GM19395 (cell line): ENCODE measurements around the gene RWDD4.

Source experiments
- ATAC-seq: cut with Tn5 transposase; IDR thresholded peaks from one replicate; pipeline ENCODE4 v1.9.1; 2021; ENCODE audit warnings: mild to moderate bottlenecking, moderate library complexity; ENCODE audit not compliant: unreplicated experiment

Gene RWDD4

DNA sequence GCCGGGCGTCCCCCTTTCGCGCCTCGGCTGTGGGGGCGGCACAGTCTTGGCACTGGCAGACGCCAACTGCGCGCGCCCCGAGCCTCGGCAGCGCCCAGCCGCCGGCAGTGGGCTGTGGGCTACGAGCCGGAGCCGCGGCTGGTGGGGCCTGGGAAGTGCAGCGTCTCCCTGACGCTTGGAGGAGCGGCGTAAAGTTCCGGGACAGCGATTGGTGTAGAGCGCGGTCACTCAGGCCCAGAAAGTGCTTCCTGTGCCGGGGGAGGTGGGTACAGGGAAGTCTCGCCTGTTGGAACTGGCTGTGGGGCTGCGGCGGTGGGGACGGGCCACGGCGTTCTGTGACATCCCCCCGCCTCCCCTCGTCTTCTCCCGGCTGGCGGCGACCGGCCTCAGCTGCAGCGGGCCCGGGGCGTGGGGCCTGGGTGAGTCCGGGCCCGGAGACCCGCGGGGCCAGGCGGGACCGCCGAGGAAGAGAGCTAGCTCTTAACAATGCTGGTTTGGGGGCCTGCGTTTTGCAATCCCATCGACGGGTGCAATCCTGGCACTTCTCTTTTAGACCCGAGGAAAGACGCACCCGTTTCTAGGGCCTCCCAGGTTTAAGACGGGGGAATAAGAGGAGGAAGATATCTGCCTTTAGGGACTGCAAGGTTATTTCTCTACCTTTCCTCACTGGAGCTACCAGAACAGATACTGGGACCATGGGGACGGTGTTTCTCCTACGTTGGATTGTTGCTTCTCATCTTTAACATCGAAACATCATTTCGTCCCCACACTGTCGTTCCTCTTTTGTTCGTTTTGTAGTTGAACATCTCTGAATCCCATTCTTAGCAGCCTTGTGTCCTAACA is at the start of gene RWDD4, which contains the start of gene TRAPPC11:
Gene RWDD4, minus strand, starts transcription at position 157 of the 843 bp plus-strand sequence. CDS start 233 bp downstream, outside the sequence.
Gene TRAPPC11, plus strand, starts transcription at position 265 of the 843 bp plus-strand sequence. CDS start 4,575 bp downstream, outside the sequence.
- ATAC-seq: peak; percentile 98

GRCh38 chr4:183702492-183702891 is 43.5 kb upstream of the RWDD4 start:
- no peak for ATAC-seq

- ATAC-seq: no peak
These were observed 41.4 kb upstream of the RWDD4 start for GRCh38 chr4:183700407-183700806.

GRCh38 chr4:183698909-183699308 is 39.9 kb upstream of the RWDD4 start:
- ATAC-seq: no peak

- ATAC-seq: no peak
These were observed 32.9 kb upstream of the RWDD4 start for GRCh38 chr4:183691897-183692296.

- no peak for ATAC-seq
These were observed 32.0 kb upstream of the RWDD4 start for GRCh38 chr4:183691006-183691405.

GRCh38 chr4:183688216-183688615 is 29.2 kb upstream of the RWDD4 start:
- ATAC-seq: no peak

DNA sequence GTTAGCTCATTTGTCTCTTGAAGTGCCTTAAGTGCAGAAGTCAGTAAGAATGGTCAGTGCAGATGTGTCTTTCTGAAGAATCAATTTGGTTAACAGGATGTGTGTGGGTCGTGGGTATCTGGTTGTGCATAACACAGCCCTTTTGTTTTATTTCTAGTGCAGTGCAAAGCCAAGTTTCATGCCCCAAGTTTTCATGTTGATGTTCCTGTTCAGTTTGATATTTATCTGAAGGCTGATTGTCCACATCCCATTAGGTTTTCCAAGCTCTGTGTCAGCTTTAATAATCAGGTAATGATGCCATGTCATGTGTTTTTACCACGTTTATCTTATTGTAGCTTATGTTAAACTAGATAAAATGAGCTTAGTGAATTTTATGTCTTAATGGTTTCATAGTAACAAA is 27.5 kb upstream of the RWDD4 start:
- ATAC-seq: no peak

GRCh38 chr4:183681119-183681518 is 22.1 kb upstream of the RWDD4 start:
- no peak for ATAC-seq

GRCh38 chr4:183675625-183676024 is 16.6 kb upstream of the RWDD4 start:
- no peak for ATAC-seq

DNA sequence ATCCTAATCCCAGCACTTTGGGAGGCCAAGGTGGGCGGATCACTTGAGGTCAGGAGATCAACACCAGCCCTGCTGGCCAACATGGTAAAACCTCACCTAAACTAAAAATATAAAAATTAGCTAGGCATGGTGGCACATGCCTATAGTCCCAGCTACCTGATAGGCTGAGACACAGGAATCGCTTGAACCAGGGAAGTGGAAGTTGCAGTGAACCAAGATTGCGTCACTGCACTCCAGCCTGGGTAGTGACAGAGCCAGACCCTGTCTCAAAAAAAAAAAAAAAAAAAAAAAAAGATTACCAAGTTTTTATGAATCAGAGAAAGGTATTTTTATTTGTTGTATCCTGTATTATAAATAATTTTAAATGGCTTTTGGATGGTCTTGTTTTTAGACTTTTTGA is 15.2 kb upstream of the RWDD4 start:
- ATAC-seq: no peak

DNA sequence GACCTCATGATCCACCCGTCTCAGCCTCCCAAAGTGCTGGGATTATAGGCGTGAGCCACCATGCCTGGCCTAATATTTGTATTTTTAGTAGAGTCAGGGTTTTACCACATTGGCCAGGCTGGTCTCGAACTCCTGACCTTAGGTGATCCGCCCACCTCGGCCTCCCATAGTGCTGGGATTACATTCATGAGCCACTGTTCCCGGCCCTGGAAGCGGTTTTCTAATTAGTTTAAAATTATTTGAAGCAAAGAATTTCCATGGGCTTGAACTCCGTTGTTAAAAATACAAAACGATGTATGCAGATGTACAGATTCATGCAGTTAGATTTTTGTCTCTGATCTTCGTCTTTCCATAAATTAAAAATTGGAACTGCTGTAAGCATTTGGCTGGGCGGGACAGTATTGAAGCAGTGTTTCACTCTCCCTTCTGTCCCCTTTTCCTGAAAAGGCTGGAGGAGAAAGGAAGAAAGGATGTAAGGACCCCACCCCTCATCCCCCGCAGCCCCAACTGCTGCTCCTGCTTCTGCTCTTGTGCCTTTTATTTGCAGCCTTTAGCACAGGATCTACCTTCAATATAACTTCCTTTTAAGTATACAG is 12.1 kb upstream of the RWDD4 start:
- ATAC-seq: no peak

DNA sequence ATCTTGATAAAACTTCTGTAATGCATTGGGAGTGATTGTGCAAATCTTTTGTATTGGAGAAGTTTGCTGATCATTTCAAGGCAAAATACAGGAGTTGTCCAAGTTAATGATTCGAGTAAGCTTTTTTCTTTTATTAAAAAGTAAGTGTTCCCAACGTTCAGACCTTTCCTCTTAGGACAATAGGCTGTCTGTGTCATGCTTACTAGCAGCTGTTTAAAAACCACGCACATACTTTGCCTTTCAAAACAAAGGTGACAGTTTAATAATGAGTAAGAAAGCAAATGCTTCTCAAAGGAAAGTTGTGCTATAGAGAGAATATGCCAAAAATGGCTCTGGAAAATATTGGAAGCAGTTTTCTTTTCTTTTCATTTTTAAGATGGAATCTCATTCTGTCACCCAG is 11.3 kb upstream of the RWDD4 start:
- no peak for ATAC-seq

DNA sequence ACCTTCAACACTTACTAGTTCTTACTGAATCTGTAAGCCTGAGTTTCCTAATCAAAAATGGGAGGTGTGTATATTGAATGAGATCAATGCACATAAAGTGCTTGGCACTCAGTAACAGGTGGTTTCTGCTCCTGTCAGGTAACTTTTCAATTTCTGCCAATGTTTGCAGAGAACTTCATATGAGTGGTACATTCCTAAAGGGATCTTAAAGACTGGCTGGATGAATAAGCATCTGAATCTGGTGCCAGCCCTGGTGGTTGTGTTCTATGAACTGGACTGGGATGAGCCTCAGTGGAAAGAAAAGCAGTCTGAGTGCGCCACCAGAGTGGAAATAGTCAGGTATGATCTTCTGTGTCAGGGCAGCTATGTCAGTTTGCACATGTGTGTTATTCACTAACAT is 7.1 kb upstream of the RWDD4 start:
- ATAC-seq: no peak

- no peak for ATAC-seq
These were observed 872 bp upstream of the RWDD4 start for GRCh38 chr4:183659872-183660242.

- peak; percentile 36 for ATAC-seq
These were observed 490 bp downstream of the RWDD4 start for GRCh38 chr4:183658362-183659028.

GRCh38 chr4:183657564-183657963 is 1.4 kb downstream of the RWDD4 start:
- ATAC-seq: no peak

GRCh38 chr4:183645326-183645725 is 13.7 kb downstream of the RWDD4 start:
- no peak for ATAC-seq

DNA sequence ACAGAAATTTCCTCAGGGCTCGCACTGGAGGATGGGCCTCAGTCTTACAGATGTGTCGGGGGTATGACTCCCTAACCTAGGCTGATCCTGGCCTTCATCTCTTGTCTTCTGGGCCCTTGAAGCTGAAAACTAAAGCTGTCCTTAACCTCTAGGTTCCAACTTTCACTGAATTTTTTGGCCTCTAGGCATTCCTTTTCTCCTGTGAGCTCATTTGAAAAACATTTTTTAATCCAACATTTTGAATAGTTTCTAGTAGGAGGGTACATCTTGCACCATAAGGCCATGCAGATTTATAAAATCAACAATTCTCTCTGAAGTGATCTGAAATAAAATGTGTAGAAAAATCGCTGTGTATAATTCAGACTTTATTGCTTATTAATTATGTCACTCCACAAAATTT is 19.7 kb downstream of the RWDD4 start:
- no peak for ATAC-seq

DNA sequence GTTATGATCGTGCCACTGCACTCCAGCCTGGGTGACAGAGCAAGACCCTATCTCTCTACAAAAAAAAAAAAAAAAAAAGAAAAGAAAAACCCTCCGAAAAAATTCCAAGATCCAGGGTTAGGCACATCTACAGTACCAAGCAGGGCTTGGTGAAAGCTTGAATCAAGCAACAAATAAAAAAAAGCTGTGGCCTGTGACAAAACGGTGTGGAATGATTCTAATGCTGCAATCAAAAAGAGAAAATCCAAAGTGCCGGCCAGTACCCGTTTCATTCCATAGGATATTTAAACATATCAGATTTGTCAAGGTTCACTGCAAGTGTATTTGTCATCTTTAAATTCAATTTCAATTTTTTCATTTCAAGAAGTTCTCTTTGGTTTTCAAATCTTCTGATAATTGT is 20.5 kb downstream of the RWDD4 start:
- no peak for ATAC-seq

- no peak for ATAC-seq
These were observed 21.5 kb downstream of the RWDD4 start for GRCh38 chr4:183637461-183637860.

DNA sequence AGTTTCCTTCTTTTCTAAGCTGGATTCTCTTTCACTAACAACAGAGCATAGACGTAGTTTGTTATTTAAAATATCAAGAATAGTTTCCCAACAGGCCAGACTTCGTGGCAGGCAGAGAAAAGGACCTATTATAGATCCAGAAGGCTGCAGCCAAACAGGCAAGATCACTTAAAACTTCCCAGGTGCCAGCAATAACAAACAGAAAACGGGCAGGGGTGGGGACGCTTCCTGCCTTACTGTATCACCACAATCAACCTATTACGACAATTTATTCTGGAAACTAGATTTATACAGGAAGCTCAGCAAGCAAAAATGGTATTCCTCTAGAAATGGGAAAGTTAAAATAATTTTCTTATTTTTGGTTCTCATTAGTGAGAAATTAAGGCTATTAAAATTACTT is 22.1 kb downstream of the RWDD4 start:
- no peak for ATAC-seq
